Gastroesophageal sphincter (tissue), 4 donors: ENCODE data around the gene BRINP2. TPM values are rescaled to one million over a fixed set of nuclear protein-coding genes. Genes with fewer than 3 reads are reported as not detected.
"Not testable (repeated sequence)": the region's sequence is repeated elsewhere in the genome, so short reads cannot be mapped to it uniquely, and the experiment has no call there.

Experiments
- ATAC-seq: fragments of 150-250 bp; one replicate; pipeline ENCODE4 v1.9.1; 2016; ENCODE audit warnings: mild to moderate bottlenecking, moderate library complexity
- H3K27ac ChIP-seq, 4 donors: fragments of 200-600 bp; sonication (generic) in 3 of 4; 1 replicate in 3 of 4; 2 replicates in 1 of 4; pipeline ENCODE4 v1.5.1; 2016 to 2019
- H3K27me3 ChIP-seq: fragments of 200-600 bp; sonication (generic); one replicate; pipeline ENCODE4 v1.5.1; 2019
- H3K36me3 ChIP-seq, 2 donors: fragments of 200-600 bp; sonication (generic); one replicate each; pipeline ENCODE4 v1.5.1; 2019; ENCODE audit warnings: control low read depth in 1 of 2
- H3K4me1 ChIP-seq, 3 donors: fragments of 200-600 bp; sonication (generic); 1 replicate in 2 of 3; 2 replicates in 1 of 3; pipeline ENCODE4 v1.5.1; 2016 to 2019; ENCODE audit warnings: control low read depth in 2 of 3
- H3K4me3 ChIP-seq, 2 donors: fragments of 200-600 bp; sonication (generic); one replicate each; pipeline ENCODE4 v1.5.1; 2019; ENCODE audit warnings: mild to moderate bottlenecking in 1 of 2, moderate library complexity in 1 of 2
- H3K9me3 ChIP-seq, 3 donors: fragments of 200-600 bp; sonication (generic); one replicate each; pipeline ENCODE4 v1.5.1; 2017 to 2019; ENCODE audit warnings: control low read depth in 2 of 3
- EP300 ChIP-seq: sonication (generic); formaldehyde crosslinking; IDR thresholded peaks from one replicate; pipeline ENCODE4 v1.6.1; 2017; ENCODE audit warnings: antibody characterized with exemption, mild to moderate bottlenecking
- POLR2A ChIP-seq, 2 donors: fragments of 450-650 bp; IDR thresholded peaks; one replicate each; pipeline ENCODE4 v1.6.1; 2017; ENCODE audit warnings: antibody characterized with exemption in 2 of 2, mild to moderate bottlenecking in 2 of 2, moderate library complexity in 1 of 2
- POLR2AphosphoS5 ChIP-seq: sonication (generic); formaldehyde crosslinking; IDR thresholded peaks from one replicate; pipeline ENCODE4 v1.6.1; 2017; ENCODE audit warnings: antibody characterized with exemption
- WGBS, 2 donors: methylation state at CpG; one replicate each; pipeline ENCODE4 v1.1.5; 2018; ENCODE audit warnings: low coverage in 1 of 2; 5-methylcytosine and 5-hydroxymethylcytosine counted together
- total RNA-seq, 4 donors: library from RNA; depleted of rRNA; stranded (reverse); fragments of >200 nt; gene quantifications; one replicate each; pipeline ENCODE4 v1.1.0, GENCODE V29; 2016
- TF ChIP-seq, protein P1 (sequence below), 4 experiments: fragments of 200-600 bp in 2 of 4; fragments of 450-650 bp in 2 of 4; sonication (generic) in 1 of 4; IDR thresholded peaks; one replicate each; pipeline ENCODE4 v1.5.1; 2017 to 2019; ENCODE audit warnings: antibody characterized with exemption in 4 of 4, mild to moderate bottlenecking in 2 of 4, moderate library complexity in 2 of 4

Gene BRINP2
- total RNA-seq, 4 donors from 2014 or later = 0.62 to 3.3 (median 1.2) TPM; not detected in 1

DNA sequence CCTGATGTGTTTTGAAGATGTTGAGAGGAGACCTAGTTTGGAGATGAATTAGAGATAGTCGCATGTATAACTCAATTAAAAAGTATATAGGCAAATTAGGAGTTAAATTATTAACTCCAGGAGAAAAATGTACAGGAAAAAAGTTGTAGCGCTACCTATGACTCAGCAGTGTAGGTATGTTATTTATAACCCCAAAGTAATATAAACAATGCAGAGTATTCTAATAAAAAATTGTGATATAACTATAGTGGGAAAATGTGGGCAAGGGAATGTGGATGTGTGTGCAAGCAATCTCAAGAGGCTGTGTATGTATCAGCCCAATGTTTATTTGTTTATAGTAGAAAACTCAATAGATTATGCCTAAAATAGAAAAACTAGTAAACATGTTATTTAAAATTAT lies 144.5 kb downstream of the BRINP2 start:
- no peaks in the 10 kb centered on the region for H3K36me3 ChIP-seq
- no peak for ATAC-seq

GRCh38 chr1:177315761-177316160 lies 145.0 kb downstream of the BRINP2 start:
- Histone ChIP-seq H3K4me1 (no peaks in the 10 kb centered on the region), H3K36me3 (no peaks in the 10 kb centered on the region), H3K27me3 (no peaks in the 10 kb centered on the region), H3K9me3 (peaks cover 0 to 6% (median 0%) of the 10 kb centered on the region in 3 donors), H3K27ac (no peak overlapping the region), H3K4me3 (no peak overlapping the region)
- no peak for ATAC-seq
- TF ChIP-seq EP300 (no peak), POLR2A (IDR thresholded peaks at IDR 0.05) (no peak), POLR2AphosphoS5 (no peak)
- TF ChIP-seq, protein P1, sequence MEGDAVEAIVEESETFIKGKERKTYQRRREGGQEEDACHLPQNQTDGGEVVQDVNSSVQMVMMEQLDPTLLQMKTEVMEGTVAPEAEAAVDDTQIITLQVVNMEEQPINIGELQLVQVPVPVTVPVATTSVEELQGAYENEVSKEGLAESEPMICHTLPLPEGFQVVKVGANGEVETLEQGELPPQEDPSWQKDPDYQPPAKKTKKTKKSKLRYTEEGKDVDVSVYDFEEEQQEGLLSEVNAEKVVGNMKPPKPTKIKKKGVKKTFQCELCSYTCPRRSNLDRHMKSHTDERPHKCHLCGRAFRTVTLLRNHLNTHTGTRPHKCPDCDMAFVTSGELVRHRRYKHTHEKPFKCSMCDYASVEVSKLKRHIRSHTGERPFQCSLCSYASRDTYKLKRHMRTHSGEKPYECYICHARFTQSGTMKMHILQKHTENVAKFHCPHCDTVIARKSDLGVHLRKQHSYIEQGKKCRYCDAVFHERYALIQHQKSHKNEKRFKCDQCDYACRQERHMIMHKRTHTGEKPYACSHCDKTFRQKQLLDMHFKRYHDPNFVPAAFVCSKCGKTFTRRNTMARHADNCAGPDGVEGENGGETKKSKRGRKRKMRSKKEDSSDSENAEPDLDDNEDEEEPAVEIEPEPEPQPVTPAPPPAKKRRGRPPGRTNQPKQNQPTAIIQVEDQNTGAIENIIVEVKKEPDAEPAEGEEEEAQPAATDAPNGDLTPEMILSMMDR (IDR thresholded peaks at IDR 0.05) = no peak
- WGBS, 2 donors = 50 to 65% methylated on average over 2 to 3 of the region's 4 CpGs

More for the DNA sequence above, 144.5 kb downstream of the BRINP2 start:
- TF ChIP-seq, protein P1 (IDR thresholded peaks at IDR 0.05) = no peak
- TF ChIP-seq POLR2AphosphoS5 = no peak
- no peak for TF ChIP-seq POLR2A (IDR thresholded peaks at IDR 0.05)
- no peak for TF ChIP-seq EP300
- no peaks in the 10 kb centered on the region for H3K4me1 ChIP-seq
- no peak overlapping the region for H3K27ac ChIP-seq
- 16 to 50% methylated on average over 2 of the region's 2 CpGs for WGBS, 2 donors
- H3K4me3 ChIP-seq = no peak overlapping the region
- H3K9me3 ChIP-seq = peaks cover 0 to 5% (median 0%) of the 10 kb centered on the region in 3 donors
- no peaks in the 10 kb centered on the region for H3K27me3 ChIP-seq

GRCh38 chr1:177321434-177321833 lies 150.7 kb downstream of the BRINP2 start:
- not testable (repeated sequence) for H3K36me3 ChIP-seq, H3K27ac ChIP-seq, H3K4me1 ChIP-seq, ATAC-seq, H3K4me3 ChIP-seq, H3K27me3 ChIP-seq, H3K9me3 ChIP-seq

DNA sequence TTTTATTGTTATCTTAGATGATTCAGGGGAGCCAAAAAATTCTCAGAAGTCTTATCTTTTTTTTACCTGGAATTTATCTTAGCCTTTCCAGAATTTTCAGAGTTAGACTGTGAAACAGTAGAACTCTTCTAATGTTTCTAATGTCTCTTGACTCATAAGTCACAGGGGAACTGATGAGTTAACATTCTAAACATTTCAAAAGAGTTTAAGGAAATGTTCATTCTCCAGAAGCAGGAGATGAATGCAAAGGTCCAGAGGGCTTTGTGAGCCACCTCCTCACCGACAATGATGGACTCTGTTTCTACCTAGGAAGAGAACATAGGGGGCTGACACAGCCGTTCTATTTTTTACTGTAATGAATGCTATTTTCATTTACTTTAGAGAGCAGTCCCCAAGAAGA lies 157.5 kb downstream of the BRINP2 start:
- H3K27me3 ChIP-seq = no peaks in the 10 kb centered on the region
- no peaks in the 10 kb centered on the region for H3K4me1 ChIP-seq
- H3K9me3 ChIP-seq = no peaks in the 10 kb centered on the region
- no peak for ATAC-seq
- H3K27ac ChIP-seq = no peak overlapping the region
- 29 to 34% methylated on average over 2 of the region's 2 CpGs for WGBS, 2 donors
- no peak overlapping the region for H3K4me3 ChIP-seq
- H3K36me3 ChIP-seq = no peaks in the 10 kb centered on the region
- TF ChIP-seq EP300 (no peak), POLR2AphosphoS5 (no peak), POLR2A (IDR thresholded peaks at IDR 0.05) (no peak)
- TF ChIP-seq, protein P1 (IDR thresholded peaks at IDR 0.05) = no peak

DNA sequence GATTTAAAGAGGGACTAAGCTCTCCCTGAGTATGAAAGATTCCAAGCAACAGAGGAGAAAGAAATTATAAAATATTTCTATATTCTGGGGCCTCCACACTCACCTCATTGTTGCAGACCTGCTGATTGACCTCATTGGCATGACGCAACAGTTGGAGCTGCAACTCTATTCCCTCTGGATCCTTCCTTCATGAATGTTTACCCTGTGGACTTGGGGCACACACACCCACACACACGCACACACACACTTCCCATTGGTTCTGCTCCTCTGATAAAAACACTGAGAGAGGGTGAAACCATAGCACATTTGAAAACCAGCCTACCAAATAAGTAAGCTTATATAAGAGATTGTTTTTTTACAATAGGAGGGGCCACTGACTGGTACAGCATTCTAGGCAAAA lies 159.1 kb downstream of the BRINP2 start:
- Histone ChIP-seq H3K4me1 (no peaks in the 10 kb centered on the region), H3K36me3 (no peaks in the 10 kb centered on the region), H3K27ac (no peak overlapping the region), H3K9me3 (no peaks in the 10 kb centered on the region), H3K4me3 (no peak overlapping the region), H3K27me3 (no peaks in the 10 kb centered on the region)
- ATAC-seq = no peak
- TF ChIP-seq POLR2A (IDR thresholded peaks at IDR 0.05) (no peak), POLR2AphosphoS5 (no peak), EP300 (no peak)
- TF ChIP-seq, protein P1 (IDR thresholded peaks at IDR 0.05) = no peak
- 78 to 96% methylated on average over 1 to 2 of the region's 2 CpGs for WGBS, 2 donors

Other genes with a start within 250 kb of the BRINP2 start
- gene ASTN1, start 6.2 kb upstream of the BRINP2 start, total RNA-seq = 1 to 10 TPM in 3 of 4 donors, under 1 TPM in 1; 0.93 to 2.9 (median 2.3) TPM